Right ventricle myocardium inferior (tissue), 1 donor: ENCODE measurements around the gene NPIPB4. TPM values are rescaled to one million over a fixed set of nuclear protein-coding genes. Genes with fewer than 3 reads are reported as not detected.
"Not testable (repeated sequence)": the region's sequence is repeated elsewhere in the genome, so short reads cannot be mapped to it uniquely, and the experiment has no call there.

Experiments
- ATAC-seq: fragments of 200-7000 bp; cut with Tn5 transposase; one replicate; pipeline ENCODE4 v1.9.1; 2020; ENCODE audit warnings: mild to moderate bottlenecking, moderate library complexity
- DNase-seq: peaks from one replicate; pipeline ENCODE4 v3.0.0; 2021; ENCODE audit errors: missing footprints
- intact Hi-C: fragments of 100-400 bp; cut with DNase I; formaldehyde crosslinking; loops from one replicate; pipeline ENCODE4 v1.11.0; 2022
- total RNA-seq: library from RNA; stranded (reverse); fragmentation: NEBNext Ultra II Directional; extraction: Animal tissue kit (Norgen Biotek cat#: 25700); gene quantifications from one replicate; pipeline ENCODE4 v1.2.1, GENCODE V29; 2021
- donor health status: DM: no; HTN: yes; CAD: no; lungs with severe emphysema.

The NPIPB4 gene
- total RNA-seq, 1 donor from 2014 or later, result 21.2 TPM

GRCh38 chr16:21798601-21799000, 59.0 kb downstream of the NPIPB4 start:
- not testable (repeated sequence) for ATAC-seq

GRCh38 chr16:21793310-21793709, 64.2 kb downstream of the NPIPB4 start:
- peak; percentile 31 for ATAC-seq
- intact Hi-C loops, DNase-seq: not testable (repeated sequence)

More at GRCh38 chr16:21798601-21799000, 59.0 kb downstream of the NPIPB4 start:
- DNase-seq, intact Hi-C loops: not testable (repeated sequence)

- intact Hi-C loops, DNase-seq: not testable (repeated sequence)
- peak; percentile 64 for ATAC-seq
Measured at GRCh38 chr16:21790506-21790905, 67.0 kb downstream of the NPIPB4 start.

Other genes with a start within 250 kb of the NPIPB4 start
- gene IGSF6, start 205.1 kb downstream of the NPIPB4 start, total RNA-seq, result 3.0 TPM
- gene OTOA, start 193.8 kb downstream of the NPIPB4 start, total RNA-seq, result not detected
- 906 TPM for gene UQCRC2, start 95.6 kb upstream of the NPIPB4 start, total RNA-seq
- gene PDZD9, start 143.4 kb upstream of the NPIPB4 start, total RNA-seq, result not detected
- 9.9 TPM for gene MOSMO, start 150.4 kb upstream of the NPIPB4 start, total RNA-seq
- gene VWA3A, start 234.8 kb upstream of the NPIPB4 start, total RNA-seq, result 0.81 TPM